Smooth muscle cell (in vitro differentiated cells): ENCODE measurements around the gene PLD6. TPM values are rescaled to one million over a fixed set of nuclear protein-coding genes. Genes with fewer than 3 reads are reported as not detected.

ENCODE experiments used
- DNase-seq: peaks from one replicate; lab custom pipeline; 2025; ENCODE audit not compliant: unreplicated experiment; lab: John Stamatoyannopoulos, UW
- H2AFZ ChIP-seq: fragments of 200-600 bp; sonication (generic); 2 replicates; pipeline ENCODE4 v1.6.0; 2016; ENCODE audit warnings: antibody characterized with exemption, low read depth, mild to moderate bottlenecking
- H3F3A ChIP-seq: fragments of 200-600 bp; sonication (generic); 2 replicates; pipeline ENCODE4 v1.6.0; 2017; ENCODE audit warnings: antibody characterized with exemption, low read depth
- H3K27ac ChIP-seq: fragments of 200-600 bp; sonication (generic); 2 replicates; pipeline ENCODE4 v1.5.1; 2016; ENCODE audit warnings: low read depth, mild to moderate bottlenecking
- H3K27me3 ChIP-seq: fragments of 200-600 bp; sonication (generic); 2 replicates; pipeline ENCODE4 v1.6.1; 2016; ENCODE audit warnings: low read depth, mild to moderate bottlenecking
- H3K36me3 ChIP-seq: fragments of 200-600 bp; sonication (generic); 2 replicates; pipeline ENCODE4 v1.5.1; 2016; ENCODE audit warnings: low read depth
- H3K4me1 ChIP-seq: fragments of 200-600 bp; sonication (generic); 2 replicates; pipeline ENCODE4 v1.5.1; 2016; ENCODE audit warnings: low read depth
- H3K4me2 ChIP-seq: fragments of 200-600 bp; sonication (generic); 2 replicates; pipeline ENCODE4 v1.6.0; 2016; ENCODE audit warnings: mild to moderate bottlenecking
- H3K4me3 ChIP-seq: fragments of 200-600 bp; sonication (generic); 2 replicates; pipeline ENCODE4 v1.5.1; 2016; ENCODE audit warnings: mild to moderate bottlenecking
- H3K79me2 ChIP-seq: fragments of 200-600 bp; sonication (generic); 2 replicates; pipeline ENCODE4 v1.6.0; 2016; ENCODE audit warnings: low read depth, mild to moderate bottlenecking
- H3K9ac ChIP-seq: fragments of 200-600 bp; sonication (generic); 2 replicates; pipeline ENCODE4 v1.6.0; 2016; ENCODE audit warnings: low read depth
- H3K9me3 ChIP-seq: fragments of 200-600 bp; sonication (generic); replicated peaks from 2 replicates; pipeline ENCODE4 v1.5.1; 2016; ENCODE audit warnings: low read depth
- H4K20me1 ChIP-seq: fragments of 200-600 bp; sonication (generic); 2 replicates; pipeline ENCODE4 v1.6.0; 2016; ENCODE audit warnings: low read depth
- WGBS: methylation state at CpG from one replicate; pipeline ENCODE4 v1.1.7; 2016; ENCODE audit warnings: low lambda C conversion rate; 5-methylcytosine and 5-hydroxymethylcytosine counted together
- polyA plus RNA-seq: library from polyadenylated mRNA; unstranded; fragments of >200 nt; fragmentation: Nextera tagmentation; extraction: Ambion mirVana; gene quantifications from 2 replicates; pipeline ENCODE4 v1.2.1, GENCODE V29; 2016
- total RNA-seq: library from RNA; depleted of rRNA; stranded (reverse); fragments of >200 nt; gene quantifications from 2 replicates; pipeline ENCODE4 v1.2.3, GENCODE V29; 2014
- TF ChIP-seq, protein P1 (sequence below): fragments of 200-600 bp; sonication (generic); IDR thresholded peaks from 2 replicates; pipeline ENCODE4 v1.5.1; 2017; ENCODE audit warnings: borderline replicate concordance, mild to moderate bottlenecking, antibody characterized with exemption; ENCODE audit not compliant: insufficient read depth, poor library complexity, severe bottlenecking

Gene PLD6
- total and polyA plus RNA-seq, 2 experiments from 2014 or later, result 0.26 to 0.49 TPM

DNA sequence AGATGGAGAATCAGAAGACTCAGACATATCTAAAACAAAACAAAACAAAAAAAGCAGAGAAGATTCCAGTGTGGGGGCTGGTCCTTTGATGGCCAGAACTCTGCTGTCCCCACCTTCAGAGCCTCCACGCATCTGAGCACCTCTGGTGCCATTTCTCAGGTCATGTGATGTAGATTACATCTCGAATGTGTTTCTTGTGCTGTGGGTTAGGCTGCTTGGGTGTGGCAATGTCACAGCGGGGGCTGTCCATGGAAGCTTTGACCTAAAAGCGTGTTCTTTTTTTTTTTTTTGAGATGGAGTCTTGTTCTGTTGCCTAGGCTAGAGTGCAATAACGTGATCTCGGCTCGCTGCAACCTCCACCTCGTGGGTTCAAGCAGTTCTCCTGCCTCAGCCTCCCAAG lies 51.2 kb downstream of the PLD6 start:
- Histone ChIP-seq H3F3A (no peaks in the 10 kb centered on the region), H3K4me1 (peaks cover 4% of the 10 kb centered on the region), H3K27me3 (no peaks in the 10 kb centered on the region), H3K27ac (no peak overlapping the region), H3K79me2 (no peaks in the 10 kb centered on the region), H3K36me3 (peaks cover 5% of the 10 kb centered on the region), H3K4me2 (no peak overlapping the region), H4K20me1 (peaks cover 66% of the 10 kb centered on the region), H3K4me3 (no peak overlapping the region), H2AFZ (no peak overlapping the region), H3K9me3 (no peaks in the 10 kb centered on the region), H3K9ac (no peak overlapping the region)
- no peak for DNase-seq
- TF ChIP-seq, protein P1, sequence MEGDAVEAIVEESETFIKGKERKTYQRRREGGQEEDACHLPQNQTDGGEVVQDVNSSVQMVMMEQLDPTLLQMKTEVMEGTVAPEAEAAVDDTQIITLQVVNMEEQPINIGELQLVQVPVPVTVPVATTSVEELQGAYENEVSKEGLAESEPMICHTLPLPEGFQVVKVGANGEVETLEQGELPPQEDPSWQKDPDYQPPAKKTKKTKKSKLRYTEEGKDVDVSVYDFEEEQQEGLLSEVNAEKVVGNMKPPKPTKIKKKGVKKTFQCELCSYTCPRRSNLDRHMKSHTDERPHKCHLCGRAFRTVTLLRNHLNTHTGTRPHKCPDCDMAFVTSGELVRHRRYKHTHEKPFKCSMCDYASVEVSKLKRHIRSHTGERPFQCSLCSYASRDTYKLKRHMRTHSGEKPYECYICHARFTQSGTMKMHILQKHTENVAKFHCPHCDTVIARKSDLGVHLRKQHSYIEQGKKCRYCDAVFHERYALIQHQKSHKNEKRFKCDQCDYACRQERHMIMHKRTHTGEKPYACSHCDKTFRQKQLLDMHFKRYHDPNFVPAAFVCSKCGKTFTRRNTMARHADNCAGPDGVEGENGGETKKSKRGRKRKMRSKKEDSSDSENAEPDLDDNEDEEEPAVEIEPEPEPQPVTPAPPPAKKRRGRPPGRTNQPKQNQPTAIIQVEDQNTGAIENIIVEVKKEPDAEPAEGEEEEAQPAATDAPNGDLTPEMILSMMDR, result no peak
- 94% methylated on average over 8 of the region's 8 CpGs for WGBS

- peaks cover 5% of the 10 kb centered on the region for H3K36me3 ChIP-seq
- no peak overlapping the region for H3K27ac ChIP-seq
Observed at GRCh38 chr17:17154556-17154955, 51.6 kb downstream of the PLD6 start.

DNA sequence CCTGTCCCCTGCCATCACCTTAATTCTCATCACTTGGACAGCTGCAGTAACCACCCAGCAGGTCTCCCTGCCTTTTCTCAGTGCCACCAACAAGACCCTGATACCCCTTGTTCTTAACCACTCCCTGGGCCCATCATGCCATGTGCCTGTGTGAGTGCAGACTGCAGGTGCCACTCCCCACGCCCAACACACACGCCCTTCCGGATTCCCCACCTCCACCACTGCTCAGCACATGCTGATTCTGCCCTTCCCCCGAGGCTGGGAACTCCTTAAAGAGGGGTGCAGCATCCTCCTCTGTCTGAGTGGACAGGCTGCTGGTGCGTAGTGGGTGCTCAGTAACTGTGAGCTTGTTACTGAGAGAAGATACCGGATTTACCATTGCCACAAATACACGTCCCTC lies 52.4 kb downstream of the PLD6 start:
- H3F3A ChIP-seq, result no peaks in the 10 kb centered on the region
- H4K20me1 ChIP-seq, result peaks cover 72% of the 10 kb centered on the region
- no peaks in the 10 kb centered on the region for H3K9me3 ChIP-seq
- DNase-seq, result no peak
- over 99% methylated on average over 6 of the region's 7 CpGs for WGBS
- no peak overlapping the region for H3K9ac ChIP-seq
- H3K4me2 ChIP-seq, result no peak overlapping the region
- no peak overlapping the region for H2AFZ ChIP-seq
- H3K36me3 ChIP-seq, result peaks cover 5% of the 10 kb centered on the region
- no peaks in the 10 kb centered on the region for H3K27me3 ChIP-seq
- H3K4me3 ChIP-seq, result no peak overlapping the region
- H3K4me1 ChIP-seq, result peaks cover 4% of the 10 kb centered on the region
- H3K27ac ChIP-seq, result no peak overlapping the region
- no peaks in the 10 kb centered on the region for H3K79me2 ChIP-seq
- TF ChIP-seq, protein P1, result no peak

More at GRCh38 chr17:17154556-17154955, 51.6 kb downstream of the PLD6 start:
- H4K20me1 ChIP-seq, result peaks cover 67% of the 10 kb centered on the region
- DNase-seq, result no peak
- TF ChIP-seq, protein P1, result no peak
- WGBS, result 96% methylated on average over 5 of the region's 5 CpGs
- H3K4me3 ChIP-seq, result no peak overlapping the region
- H3K79me2 ChIP-seq, result no peaks in the 10 kb centered on the region
- no peak overlapping the region for H3K4me2 ChIP-seq
- H3F3A ChIP-seq, result no peaks in the 10 kb centered on the region
- no peak overlapping the region for H3K9ac ChIP-seq
- H2AFZ ChIP-seq, result no peak overlapping the region
- H3K9me3 ChIP-seq, result no peaks in the 10 kb centered on the region
- peaks cover 4% of the 10 kb centered on the region for H3K4me1 ChIP-seq
- H3K27me3 ChIP-seq, result no peaks in the 10 kb centered on the region

DNA sequence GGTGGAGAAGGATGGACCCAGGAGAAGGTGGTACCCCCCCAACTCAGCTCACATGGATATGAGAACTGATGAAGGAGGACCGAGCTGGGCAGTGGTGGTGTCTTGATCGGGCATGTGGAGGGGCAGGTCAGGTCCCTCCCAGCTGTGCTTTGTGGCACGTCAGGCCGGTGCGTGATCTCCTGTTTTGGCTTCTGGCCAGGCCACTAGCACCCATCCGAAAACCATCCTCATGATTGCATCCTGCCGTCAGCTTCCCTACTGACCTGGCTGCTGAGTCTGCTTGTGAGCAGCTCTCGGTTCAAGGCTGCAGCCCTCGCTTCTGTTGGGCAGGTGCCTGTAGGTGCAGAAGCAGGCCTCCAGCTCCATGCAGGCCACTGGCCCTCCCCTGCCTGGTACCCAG lies 53.1 kb downstream of the PLD6 start:
- DNase-seq, result no peak
- no peaks in the 10 kb centered on the region for H3K27me3 ChIP-seq
- H2AFZ ChIP-seq, result no peak overlapping the region
- no peaks in the 10 kb centered on the region for H3K9me3 ChIP-seq
- TF ChIP-seq, protein P1, result no peak
- WGBS, result 97% methylated on average over 9 of the region's 9 CpGs
- H3K27ac ChIP-seq, result no peak overlapping the region
- H3K9ac ChIP-seq, result no peak overlapping the region
- peaks cover 5% of the 10 kb centered on the region for H3K36me3 ChIP-seq
- H4K20me1 ChIP-seq, result peaks cover 77% of the 10 kb centered on the region
- no peak overlapping the region for H3K4me2 ChIP-seq
- H3K4me1 ChIP-seq, result peaks cover 4% of the 10 kb centered on the region
- no peaks in the 10 kb centered on the region for H3F3A ChIP-seq
- H3K4me3 ChIP-seq, result no peak overlapping the region
- H3K79me2 ChIP-seq, result no peaks in the 10 kb centered on the region
